Measurements from ENCODE around the gene PTPRD. TPM values are rescaled to one million over a fixed set of nuclear protein-coding genes. Genes with fewer than 3 reads are reported as not detected.
"Not testable (repeated sequence)": the region's sequence is repeated elsewhere in the genome, so short reads cannot be mapped to it uniquely, and the experiment has no call there.

PTPRD gene
- total RNA-seq, 1 donor from 2014 or later: 7.8 TPM

GRCh38 chr9:10523164-10523563, 89.6 kb downstream of the PTPRD start:
- intact Hi-C loops (cut with DNase I): no loop called here
- DNase-seq (no peak), ATAC-seq (ENCODE audit: poor library complexity) (no peak)

- ATAC-seq (ENCODE audit: poor library complexity) (no peak), DNase-seq (no peak)
- intact Hi-C loops (cut with DNase I): no loop called here
These were observed 100.7 kb downstream of the PTPRD start for GRCh38 chr9:10512144-10512543.

GRCh38 chr9:10488937-10489336, 123.9 kb downstream of the PTPRD start:
- no peak for DNase-seq
- intact Hi-C loops (cut with DNase I): no loop called here
- ATAC-seq (ENCODE audit: poor library complexity): no peak

DNA sequence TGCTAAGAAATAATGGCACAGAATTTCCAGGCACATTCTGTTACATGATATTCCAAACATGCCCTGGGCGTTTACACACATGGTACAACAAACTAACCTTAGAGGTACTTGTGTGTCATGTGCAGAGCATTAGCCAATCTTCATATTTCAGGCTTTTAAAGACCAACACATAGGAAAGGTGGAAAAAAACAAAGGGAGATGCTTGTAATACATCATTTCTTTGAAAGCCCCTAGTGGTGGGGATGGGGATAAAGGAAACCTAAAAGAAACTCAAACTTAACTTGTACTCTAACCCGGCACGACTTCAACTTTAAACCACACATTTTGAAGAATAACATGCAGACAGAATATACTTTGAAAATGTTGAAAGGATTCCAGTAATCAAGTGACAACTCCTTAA, 133.6 kb downstream of the PTPRD start:
- no peak for ATAC-seq (ENCODE audit: poor library complexity)
- DNase-seq: no peak
- intact Hi-C loops (cut with DNase I): no loop called here

- peak; percentile 17 for DNase-seq
- intact Hi-C loops (cut with DNase I); ATAC-seq (ENCODE audit: poor library complexity): not testable (repeated sequence)
These were observed 163.6 kb downstream of the PTPRD start for GRCh38 chr9:10449201-10449617.

DNA sequence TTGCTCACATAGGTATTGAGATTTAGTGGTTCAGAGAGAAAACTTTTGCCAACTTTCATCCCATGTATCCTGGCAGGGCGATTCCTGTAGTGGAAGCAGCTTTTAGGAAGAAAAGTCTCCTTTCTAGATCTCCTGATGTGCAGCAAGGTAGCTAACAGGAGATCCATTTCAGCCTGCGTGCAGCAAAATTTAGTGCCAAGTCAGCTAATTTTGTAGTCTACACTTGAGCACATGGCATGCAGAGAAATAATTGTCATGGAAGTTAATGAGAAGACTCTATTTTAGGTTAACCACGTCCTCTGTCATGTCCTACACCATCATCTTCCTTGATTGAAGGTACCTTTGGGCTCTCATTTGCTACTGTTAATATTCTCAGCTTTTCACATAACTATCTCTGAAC, 165.8 kb downstream of the PTPRD start:
- DNase-seq (no peak), ATAC-seq (ENCODE audit: poor library complexity) (no peak)
- intact Hi-C loops (cut with DNase I): no loop called here

DNA sequence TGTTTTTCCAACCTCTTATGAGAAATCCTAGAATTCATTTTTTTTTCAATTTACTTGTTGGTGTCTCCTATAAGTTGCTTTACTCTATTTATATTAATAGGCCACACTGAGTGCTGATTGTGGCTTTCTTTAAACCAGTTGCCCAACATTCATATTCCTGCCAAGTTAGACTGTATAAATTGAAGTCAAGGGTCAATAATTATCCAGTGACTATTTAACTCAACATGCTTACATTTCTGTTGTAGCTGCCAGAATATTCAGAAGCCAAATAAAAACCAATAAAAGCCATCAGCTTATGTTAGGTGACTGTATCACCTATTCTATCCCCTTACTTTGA, 169.0 kb downstream of the PTPRD start:
- DNase-seq: no peak
- ATAC-seq (ENCODE audit: poor library complexity): no peak
- intact Hi-C loops (cut with DNase I): no loop called here

DNA sequence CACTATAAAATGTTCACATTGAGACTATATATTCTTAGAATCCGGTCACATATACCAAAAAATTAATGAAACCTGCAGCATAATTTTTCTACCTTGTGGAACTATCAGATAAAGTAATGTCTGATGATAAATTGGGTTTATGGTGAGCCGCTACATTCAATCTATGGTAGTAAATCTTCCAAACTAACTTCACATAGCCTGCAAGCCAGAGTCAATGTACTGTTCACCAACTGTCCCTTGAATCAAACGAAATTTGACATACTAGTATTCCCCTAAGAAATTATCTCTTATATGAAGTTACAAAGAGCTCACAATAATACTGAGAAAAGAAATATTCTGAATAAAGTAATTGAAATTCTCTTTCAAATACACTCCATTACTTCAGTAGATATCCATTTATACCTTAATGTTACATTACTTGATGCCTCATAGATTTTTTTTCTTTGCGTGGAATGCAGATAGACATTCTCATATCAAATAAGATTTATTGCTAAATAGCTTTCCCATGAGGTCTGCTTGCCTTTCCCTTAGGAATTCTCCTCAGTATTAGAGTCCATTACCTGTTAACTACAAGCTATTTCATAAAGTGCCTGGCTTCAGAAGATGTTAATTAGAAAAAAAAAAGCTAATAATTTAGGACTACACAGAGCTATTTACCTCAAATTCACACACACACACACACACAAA, 169.5 kb downstream of the PTPRD start:
- no peak for ATAC-seq (ENCODE audit: poor library complexity)
- DNase-seq: no peak
- intact Hi-C loops (cut with DNase I): no loop called here

GRCh38 chr9:10438955-10439354, 173.8 kb downstream of the PTPRD start:
- no peak for ATAC-seq (ENCODE audit: poor library complexity)
- no peak for DNase-seq
- intact Hi-C loops (cut with DNase I): no loop called here

DNA sequence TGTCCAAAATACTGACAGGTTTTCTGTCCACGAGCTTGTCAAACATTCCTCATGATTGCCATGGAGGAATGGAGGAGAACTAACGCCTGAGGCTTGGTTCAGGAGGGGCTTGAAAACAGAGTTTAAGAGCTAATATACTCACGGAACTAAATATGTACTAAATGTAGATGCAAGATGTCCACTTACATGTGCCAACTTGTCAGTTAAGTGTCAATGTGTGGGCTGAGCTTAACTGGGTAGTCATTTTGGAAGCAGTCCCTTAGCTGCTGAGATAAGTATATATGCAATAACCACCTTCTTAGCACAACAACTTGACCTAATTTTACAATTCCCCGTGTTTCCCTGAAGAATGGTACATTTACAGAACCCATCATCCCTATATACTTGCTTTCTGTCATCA, 176.0 kb downstream of the PTPRD start:
- no peak for ATAC-seq (ENCODE audit: poor library complexity)
- DNase-seq: no peak
- intact Hi-C loops (cut with DNase I): no loop called here

DNA sequence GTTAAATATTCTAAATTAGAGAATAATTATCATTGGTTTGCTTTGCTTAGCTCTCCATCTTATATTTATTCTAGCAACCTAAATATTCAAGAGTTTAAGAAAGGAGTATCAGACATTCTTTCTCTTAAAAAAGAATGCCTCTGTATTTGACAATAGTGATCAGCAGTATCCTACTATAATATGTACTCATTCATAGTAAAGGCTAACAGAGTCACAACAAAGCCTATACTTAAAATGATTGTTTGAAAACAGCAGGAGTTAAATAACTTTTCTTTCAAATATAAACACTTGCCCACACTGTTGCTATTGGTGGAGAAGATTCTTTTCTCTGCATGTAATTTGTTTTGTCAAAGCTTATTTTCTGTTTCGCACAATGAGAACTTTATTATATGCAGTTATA, 178.4 kb downstream of the PTPRD start:
- DNase-seq: no peak
- intact Hi-C loops (cut with DNase I): no loop called here
- ATAC-seq (ENCODE audit: poor library complexity): no peak

DNA sequence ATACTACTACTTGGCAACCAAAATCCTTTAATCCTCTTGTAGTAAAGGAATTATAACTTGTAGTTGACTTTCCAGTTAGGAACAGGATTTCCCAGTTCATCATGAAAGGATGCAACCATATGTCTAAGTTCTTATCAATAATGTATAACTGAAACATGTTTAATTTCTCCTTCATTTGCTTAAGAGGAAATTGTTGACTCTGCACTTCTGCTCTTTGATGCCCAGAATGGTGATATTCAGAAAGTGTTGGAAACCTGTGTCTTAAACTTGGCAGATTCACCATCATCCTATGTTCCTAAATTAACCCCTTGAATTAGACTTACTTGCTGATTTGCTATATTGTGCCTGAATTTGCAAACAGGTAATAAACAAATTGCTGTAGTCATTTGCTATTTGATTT, 201.5 kb downstream of the PTPRD start:
- ATAC-seq (ENCODE audit: poor library complexity) (no peak), DNase-seq (no peak)
- intact Hi-C loops (cut with DNase I): no loop called here

DNA sequence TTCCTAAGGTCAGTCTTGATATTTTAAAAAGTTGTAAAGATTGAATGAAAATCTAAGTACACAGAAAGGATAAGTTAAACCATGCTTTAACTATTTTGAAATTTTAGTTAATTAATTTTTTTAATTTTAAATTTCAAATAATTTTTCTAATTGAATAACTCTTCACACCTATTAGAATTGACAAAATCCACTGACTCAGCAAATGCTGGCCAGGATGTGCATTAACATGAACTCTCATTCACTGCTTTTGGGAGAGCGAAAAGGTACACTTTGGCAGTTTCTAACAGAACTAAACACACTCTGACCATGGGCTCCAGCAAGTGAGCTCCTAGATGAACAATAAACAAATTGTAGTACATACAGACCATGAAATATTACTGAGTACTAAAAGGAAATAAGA, 209.5 kb downstream of the PTPRD start:
- intact Hi-C loops (cut with DNase I): no loop called here
- ATAC-seq (ENCODE audit: poor library complexity): no peak

DNA sequence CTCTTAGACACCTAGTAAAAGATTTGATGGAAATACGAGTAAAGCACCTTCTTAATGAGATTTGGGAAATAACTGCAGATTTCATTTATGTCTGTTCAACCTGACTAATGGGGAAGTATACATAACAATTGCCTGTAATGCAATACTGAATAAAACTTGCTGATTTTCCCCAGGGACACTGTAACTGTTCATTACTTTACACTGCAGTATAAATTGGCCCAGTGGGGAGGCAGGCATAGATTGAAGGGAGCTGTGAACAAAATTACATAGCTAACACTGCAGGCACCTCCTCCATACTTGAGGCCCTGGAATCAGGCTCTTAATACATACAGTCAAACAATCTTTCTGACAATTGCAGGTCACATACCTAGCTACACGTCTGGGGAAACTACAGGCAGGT, 216.2 kb downstream of the PTPRD start:
- DNase-seq (no peak), ATAC-seq (ENCODE audit: poor library complexity) (no peak)
- intact Hi-C loops (cut with DNase I): no loop called here

More for the DNA sequence above, 209.5 kb downstream of the PTPRD start:
- DNase-seq: no peak

DNA sequence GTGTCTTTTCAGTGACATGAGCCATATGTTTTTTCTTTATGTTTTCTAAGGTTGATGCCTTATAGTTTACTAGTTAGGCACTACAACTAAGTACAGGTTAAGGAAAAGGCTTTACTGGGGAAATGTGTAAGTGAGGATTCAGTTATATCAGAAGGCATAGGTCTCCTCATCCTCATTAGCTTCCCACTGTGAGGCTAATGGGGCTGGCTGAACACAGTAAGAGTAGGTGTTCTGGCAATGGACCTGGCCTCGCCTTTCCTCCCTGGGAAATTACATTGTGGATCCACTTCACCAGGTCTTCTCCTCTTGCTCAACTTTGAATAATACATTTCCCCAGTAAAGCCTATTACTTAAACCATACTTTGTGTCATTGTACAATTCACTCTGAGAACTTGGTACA, 225.5 kb downstream of the PTPRD start:
- intact Hi-C loops (cut with DNase I): no loop called here
- DNase-seq (no peak), ATAC-seq (ENCODE audit: poor library complexity) (no peak)

DNA sequence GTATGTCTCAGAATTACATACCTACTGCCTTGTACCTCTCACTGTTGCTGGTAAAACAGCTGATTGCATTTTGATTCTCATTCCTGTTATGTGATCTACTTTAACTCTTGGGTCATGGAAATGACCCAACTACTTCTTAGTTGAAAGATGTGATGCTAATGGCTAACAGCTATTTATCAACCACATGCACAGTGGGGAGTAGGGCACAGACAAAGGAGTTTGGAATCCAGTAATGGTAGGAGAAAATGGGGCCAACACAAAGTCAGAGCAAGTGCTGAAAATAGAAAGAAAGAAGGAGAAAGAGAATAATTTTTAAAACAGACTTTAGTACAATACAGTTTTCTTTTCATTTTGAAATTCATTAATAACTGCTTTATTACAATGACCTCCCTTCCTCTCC, 241.0 kb downstream of the PTPRD start:
- ATAC-seq (ENCODE audit: poor library complexity) (no peak), DNase-seq (no peak)
- intact Hi-C loops (cut with DNase I): no loop called here

GRCh38 chr9:10366171-10366779, 246.5 kb downstream of the PTPRD start:
- DNase-seq: no peak
- intact Hi-C loops (cut with DNase I): no loop called here
- peak; percentile 69 for ATAC-seq (ENCODE audit: poor library complexity)

DNA sequence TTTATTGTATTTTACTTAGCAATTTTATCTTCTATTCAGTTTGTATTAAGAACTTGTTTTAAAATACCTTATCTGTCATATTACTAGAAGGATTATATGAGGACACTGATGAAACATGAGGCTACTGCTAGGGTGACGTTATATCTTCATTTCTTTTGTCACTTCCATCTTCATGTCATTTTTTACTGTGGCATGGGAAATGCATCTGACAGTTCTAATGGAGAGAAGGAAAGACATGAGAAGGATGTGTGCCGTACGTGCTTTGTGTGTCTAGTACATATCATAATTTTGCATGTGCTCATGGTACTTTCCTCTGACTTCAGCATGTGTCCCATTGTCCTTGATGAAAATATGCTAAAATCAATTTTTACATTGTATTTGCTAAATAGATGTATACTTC, 258.2 kb downstream of the PTPRD start:
- DNase-seq (no peak), ATAC-seq (ENCODE audit: poor library complexity) (no peak)
- intact Hi-C loops (cut with DNase I): no loop called here

- intact Hi-C loops (cut with DNase I); DNase-seq; ATAC-seq (ENCODE audit: poor library complexity): not testable (repeated sequence)
These were observed 267.2 kb downstream of the PTPRD start for GRCh38 chr9:10345621-10346020.

DNA sequence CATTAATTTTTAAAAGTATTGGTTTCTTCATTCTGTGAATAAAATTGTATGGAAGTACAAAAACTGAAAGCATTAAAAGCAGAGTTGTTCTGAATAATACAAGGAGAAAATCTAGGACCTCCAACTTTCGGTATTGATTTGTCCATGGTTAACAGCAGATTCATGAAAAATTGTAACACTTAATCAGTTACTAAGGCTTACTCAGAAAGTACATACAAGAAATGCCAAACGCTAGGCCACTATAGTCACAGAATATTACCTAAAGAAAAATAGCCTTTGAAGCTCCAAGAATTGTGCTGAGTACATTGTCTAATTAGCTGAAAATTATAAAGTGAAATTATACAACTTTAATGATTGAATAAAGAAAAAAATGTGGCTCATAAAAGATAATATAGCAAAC, 271.7 kb downstream of the PTPRD start:
- ATAC-seq (ENCODE audit: poor library complexity) (no peak), DNase-seq (no peak)
- intact Hi-C loops (cut with DNase I): no loop called here

DNA sequence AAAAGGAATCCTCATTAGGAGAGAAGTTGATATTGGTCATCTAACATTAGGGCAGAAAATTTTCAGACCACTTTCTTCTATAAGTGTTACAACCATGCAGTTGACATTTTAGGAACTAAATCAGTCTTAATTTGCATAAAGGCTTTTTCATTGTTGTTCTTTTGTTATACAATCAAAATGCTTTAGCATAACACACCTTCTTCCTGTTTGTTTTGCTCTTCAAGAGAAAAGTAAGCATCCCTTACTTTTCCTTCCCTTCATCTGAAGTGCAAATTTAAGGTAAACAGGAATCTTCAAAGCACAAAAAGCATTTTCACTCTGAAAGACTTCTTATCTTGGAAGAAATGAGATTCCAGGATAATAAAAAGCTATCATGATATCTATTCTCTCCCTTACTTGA, 273.6 kb downstream of the PTPRD start:
- no peak for ATAC-seq (ENCODE audit: poor library complexity)
- intact Hi-C loops (cut with DNase I): no loop called here
- DNase-seq: no peak

Measured in Right ventricle myocardium superior (tissue), 1 donor.